GM12874 (cell line): Measurements from ENCODE around the gene DHX57.

Experiments used
- CTCF ChIP-seq: IDR thresholded peaks from 2 replicates; pipeline ENCODE4 v1.5.1; 2011; ENCODE audit warnings: low read depth, mild to moderate bottlenecking, control low read depth, low read length, moderate library complexity; ENCODE audit not compliant: insufficient read depth

Gene DHX57

GRCh38 chr2:38875576-38876367 lies at the start of gene DHX57, which contains the start of gene MORN2:
Gene DHX57, minus strand, starts transcription at chr2:38875934. Its CDS starts 7,529 bp downstream, at chr2:38868405.
Gene MORN2, plus strand, starts transcription at chr2:38875976.
- no peak for TF ChIP-seq CTCF

- no peak for TF ChIP-seq CTCF
Observed at GRCh38 chr2:38922902-38923301, 47.2 kb upstream of the DHX57 start.

GRCh38 chr2:38922389-38922788 lies 46.7 kb upstream of the DHX57 start:
- no peak for TF ChIP-seq CTCF

GRCh38 chr2:38912619-38913018 lies 36.9 kb upstream of the DHX57 start:
- no peak for TF ChIP-seq CTCF

GRCh38 chr2:38911191-38911590 lies 35.5 kb upstream of the DHX57 start:
- TF ChIP-seq CTCF, result no peak

GRCh38 chr2:38909872-38910271 lies 34.1 kb upstream of the DHX57 start:
- no peak for TF ChIP-seq CTCF

GRCh38 chr2:38907743-38908562 lies 32.2 kb upstream of the DHX57 start:
- no peak for TF ChIP-seq CTCF
